ENCODE results near the gene CAMK2D. TPM values are rescaled to one million over a fixed set of nuclear protein-coding genes. Genes with fewer than 3 reads are reported as not detected.
A peak's percentile ranks its signal among the peaks of the same experiment; 100 is the strongest.
"Not testable (repeated sequence)": the region's sequence is repeated elsewhere in the genome, so short reads cannot be mapped to it uniquely, and the experiment has no call there.

The CAMK2D gene
- polyA plus RNA-seq, 3 donors from 2014 or later: 14.8 to 22.8 (median 21.4) TPM

- DNase-seq; H3K36me3 Mint-ChIP-seq; H3K9me3 Mint-ChIP-seq; H3K4me3 Mint-ChIP-seq; H3K27ac Mint-ChIP-seq; H3K27me3 Mint-ChIP-seq (ENCODE audit: low read depth in 3 of 3): not testable (repeated sequence)
- peaks cover 2 to 48% of the 10 kb centered on the region in 2 donors for H3K4me1 Mint-ChIP-seq
Measured at GRCh38 chr4:113702596-113702995, 58.9 kb downstream of the CAMK2D start.

- Mint-ChIP-seq H3K4me3 (no peak overlapping the region), H3K4me1 (peaks cover 2 to 40% of the 10 kb centered on the region in 2 donors), H3K27ac (no peak overlapping the region)
Measured at GRCh38 chr4:113701169-113701568, 60.4 kb downstream of the CAMK2D start.

GRCh38 chr4:113700602-113701150, 60.9 kb downstream of the CAMK2D start:
- Mint-ChIP-seq H3K9me3 (no peaks in the 10 kb centered on the region), H3K4me3 (no peak overlapping the region), H3K27me3 (ENCODE audit: low read depth in 3 of 3) (no peaks in the 10 kb centered on the region), H3K27ac (no peak overlapping the region), H3K4me1 (peaks cover 2 to 39% of the 10 kb centered on the region in 2 donors), H3K36me3 (peaks cover 0 to 3% (median 0%) of the 10 kb centered on the region in 3 donors)
- no peak for DNase-seq

More at GRCh38 chr4:113701169-113701568, 60.4 kb downstream of the CAMK2D start:
- DNase-seq: no peak
- peaks cover 0 to 3% (median 0%) of the 10 kb centered on the region in 3 donors for H3K36me3 Mint-ChIP-seq
- no peaks in the 10 kb centered on the region for H3K9me3 Mint-ChIP-seq
- H3K27me3 Mint-ChIP-seq (ENCODE audit: low read depth in 3 of 3): no peaks in the 10 kb centered on the region

DNA sequence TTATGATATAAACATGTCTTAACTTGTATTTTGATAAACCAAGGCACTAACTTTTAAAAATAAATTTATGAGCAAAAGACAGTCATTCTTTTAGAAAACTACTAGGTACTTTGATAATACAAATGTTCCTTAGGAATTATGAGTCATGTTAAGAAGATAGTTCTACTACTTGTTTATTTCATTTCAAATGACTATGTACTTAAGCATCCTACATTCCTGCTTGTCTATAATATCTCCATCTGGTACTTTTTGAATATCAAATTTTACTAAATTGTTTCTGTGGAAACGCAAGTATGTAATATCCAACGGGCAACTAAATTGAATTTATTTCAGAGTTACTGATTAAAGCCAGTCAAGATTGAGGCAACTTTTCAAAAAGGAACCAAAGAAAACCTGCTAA, 61.8 kb downstream of the CAMK2D start:
- H3K27me3 Mint-ChIP-seq (ENCODE audit: low read depth in 3 of 3): no peaks in the 10 kb centered on the region
- H3K36me3 Mint-ChIP-seq: peaks cover 0 to 3% (median 0%) of the 10 kb centered on the region in 3 donors
- H3K9me3 Mint-ChIP-seq: no peaks in the 10 kb centered on the region
- no peak for DNase-seq
- no peak overlapping the region for H3K4me3 Mint-ChIP-seq
- H3K4me1 Mint-ChIP-seq: peaks cover 2 to 34% of the 10 kb centered on the region in 2 donors
- H3K27ac Mint-ChIP-seq: no peak overlapping the region

DNA sequence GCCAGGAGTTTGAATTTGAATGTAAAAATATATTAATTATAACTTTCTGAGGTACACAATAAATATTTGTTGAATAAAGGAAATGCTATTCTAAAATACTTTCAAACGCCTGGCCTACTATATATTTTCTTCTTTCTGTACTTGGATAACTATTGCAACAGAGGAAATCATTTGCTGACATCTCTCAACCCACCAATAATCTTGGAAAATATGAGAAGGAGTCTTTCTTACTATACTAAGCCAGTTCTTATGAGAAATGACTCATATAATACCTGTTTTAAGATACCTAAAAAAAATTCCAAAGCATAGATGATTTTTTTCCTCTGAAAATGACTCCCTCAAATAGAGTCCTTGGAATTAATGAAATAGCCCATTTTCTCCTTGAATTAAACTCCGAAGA, 64.1 kb downstream of the CAMK2D start:
- peaks cover 13 to 48% of the 10 kb centered on the region in 2 donors for H3K4me1 Mint-ChIP-seq
- H3K27me3 Mint-ChIP-seq (ENCODE audit: low read depth in 3 of 3): no peaks in the 10 kb centered on the region
- no peak for DNase-seq
- H3K36me3 Mint-ChIP-seq: peaks cover 0 to 3% (median 0%) of the 10 kb centered on the region in 3 donors
- H3K27ac Mint-ChIP-seq: no peak overlapping the region
- H3K9me3 Mint-ChIP-seq: no peaks in the 10 kb centered on the region
- H3K4me3 Mint-ChIP-seq: no peak overlapping the region

DNA sequence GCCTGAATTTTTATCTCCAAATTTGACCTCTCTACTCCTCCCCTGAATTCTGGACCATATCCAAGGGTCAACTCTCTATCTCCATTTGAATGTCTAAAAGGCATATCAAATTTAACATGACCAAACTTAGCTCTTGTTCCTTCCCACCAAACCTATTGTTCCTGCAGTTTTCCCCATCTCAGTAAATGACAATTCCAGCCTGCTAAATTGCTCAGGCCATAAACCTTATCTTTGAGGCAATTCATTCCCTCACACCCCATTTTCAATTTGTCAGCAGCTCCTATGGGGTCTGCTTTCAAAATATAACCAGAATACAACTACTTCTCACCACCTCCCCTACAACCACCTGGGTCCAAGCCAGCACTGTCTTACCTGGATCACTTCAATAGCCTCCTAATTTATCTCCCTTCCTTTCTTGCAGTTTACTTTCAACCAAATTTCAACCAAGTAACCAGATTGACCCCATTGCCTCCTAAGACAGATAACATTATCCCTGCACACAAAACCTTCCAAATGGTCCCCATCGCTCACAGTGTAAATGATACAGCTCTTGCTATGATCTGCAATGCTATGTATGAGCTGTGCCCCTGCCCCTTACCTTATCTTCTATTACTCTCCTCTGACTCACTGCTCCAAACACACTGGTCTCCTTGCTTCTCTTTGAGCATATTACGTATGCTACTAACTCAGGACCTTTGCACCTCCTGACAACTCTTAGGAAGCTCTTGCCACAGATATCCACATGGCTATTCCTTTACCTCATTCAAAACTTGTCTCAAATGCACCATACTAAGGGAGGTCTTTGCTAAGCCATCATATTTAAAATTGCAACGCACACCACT, 66.0 kb downstream of the CAMK2D start:
- Mint-ChIP-seq H3K4me3 (no peak overlapping the region), H3K36me3 (no peaks in the 10 kb centered on the region), H3K27me3 (ENCODE audit: low read depth in 3 of 3) (no peaks in the 10 kb centered on the region), H3K9me3 (no peaks in the 10 kb centered on the region), H3K27ac (no peak overlapping the region), H3K4me1 (peaks cover 19 to 44% of the 10 kb centered on the region in 2 donors)
- DNase-seq: no peak

- no peak for DNase-seq
- Mint-ChIP-seq H3K4me1 (peaks cover 23 to 45% of the 10 kb centered on the region in 2 donors), H3K4me3 (peak overlapping the region in 1 of 5 donors; percentile 1), H3K27me3 (ENCODE audit: low read depth in 3 of 3) (no peaks in the 10 kb centered on the region), H3K36me3 (peaks cover 0 to 6% (median 0%) of the 10 kb centered on the region in 3 donors), H3K9me3 (no peaks in the 10 kb centered on the region), H3K27ac (peak overlapping the region in 4 of 6 donors; percentile 0 to 56 (median 37))
Measured at GRCh38 chr4:113694008-113694407, 67.5 kb downstream of the CAMK2D start.

DNA sequence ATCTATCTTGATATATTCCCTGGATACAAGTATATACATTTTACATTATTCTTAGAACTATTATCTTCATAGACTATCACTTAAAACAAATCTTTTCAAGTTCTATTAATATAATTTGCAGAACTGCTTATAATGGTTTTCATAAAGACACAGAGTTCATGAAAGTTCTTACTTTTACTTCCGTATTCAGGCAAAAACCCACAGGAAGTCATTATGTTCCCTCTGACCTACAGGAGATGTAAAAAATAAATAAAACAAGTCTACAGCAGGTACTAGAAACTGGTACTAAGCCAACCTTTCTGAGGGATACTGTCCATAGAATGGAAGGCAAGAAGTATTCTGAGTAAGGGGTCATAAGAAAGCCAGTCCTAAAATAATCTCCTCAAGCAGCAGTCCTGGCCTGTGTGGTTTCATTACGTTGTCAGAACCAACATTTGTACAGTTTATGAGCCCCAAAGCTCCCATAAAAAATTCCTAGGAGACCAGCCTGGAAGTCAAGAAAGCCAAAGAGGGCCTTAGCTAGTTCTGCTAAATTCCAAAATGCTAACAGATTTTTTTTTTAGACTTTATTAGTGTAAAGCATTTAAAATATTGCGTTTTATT, 68.6 kb downstream of the CAMK2D start:
- peak overlapping the region; percentile 62 to 87 (median 78) for H3K27ac Mint-ChIP-seq
- H3K4me1 Mint-ChIP-seq: peaks cover 26 to 54% of the 10 kb centered on the region in 2 donors
- peak overlapping the region; percentile 47 to 79 (median 58) for H3K4me3 Mint-ChIP-seq
- no peaks in the 10 kb centered on the region for H3K9me3 Mint-ChIP-seq
- DNase-seq: peak; percentile 13 to 23 (median 19)
- H3K36me3 Mint-ChIP-seq: peaks cover 4 to 6% (median 4%) of the 10 kb centered on the region in 3 donors
- no peaks in the 10 kb centered on the region for H3K27me3 Mint-ChIP-seq (ENCODE audit: low read depth in 3 of 3)

GRCh38 chr4:113691676-113692075, 69.9 kb downstream of the CAMK2D start:
- Mint-ChIP-seq H3K27ac (no peak overlapping the region), H3K9me3 (no peaks in the 10 kb centered on the region), H3K4me3 (no peak overlapping the region), H3K36me3 (peaks cover 4 to 9% (median 4%) of the 10 kb centered on the region in 3 donors), H3K4me1 (peaks cover 35 to 65% of the 10 kb centered on the region in 2 donors), H3K27me3 (ENCODE audit: low read depth in 3 of 3) (no peaks in the 10 kb centered on the region)
- DNase-seq: no peak

GRCh38 chr4:113689394-113689793, 72.1 kb downstream of the CAMK2D start:
- H3K4me3 Mint-ChIP-seq: no peak overlapping the region
- no peaks in the 10 kb centered on the region for H3K27me3 Mint-ChIP-seq (ENCODE audit: low read depth in 3 of 3)
- DNase-seq: no peak
- H3K36me3 Mint-ChIP-seq: peaks cover 4 to 9% (median 4%) of the 10 kb centered on the region in 3 donors
- no peaks in the 10 kb centered on the region for H3K9me3 Mint-ChIP-seq
- H3K27ac Mint-ChIP-seq: peak overlapping the region in 1 of 6 donors; percentile 51
- H3K4me1 Mint-ChIP-seq: peaks cover 38 to 70% of the 10 kb centered on the region in 2 donors

GRCh38 chr4:113687067-113687718, 74.3 kb downstream of the CAMK2D start:
- Mint-ChIP-seq H3K4me3 (no peak overlapping the region), H3K36me3 (peaks cover 4 to 9% (median 4%) of the 10 kb centered on the region in 3 donors), H3K4me1 (peaks cover 43 to 70% of the 10 kb centered on the region in 2 donors), H3K9me3 (no peaks in the 10 kb centered on the region), H3K27me3 (ENCODE audit: low read depth in 3 of 3) (no peaks in the 10 kb centered on the region), H3K27ac (no peak overlapping the region)
- no peak for DNase-seq

GRCh38 chr4:113685157-113685556, 76.4 kb downstream of the CAMK2D start:
- DNase-seq; H3K27ac Mint-ChIP-seq; H3K9me3 Mint-ChIP-seq; H3K27me3 Mint-ChIP-seq (ENCODE audit: low read depth in 3 of 3); H3K4me3 Mint-ChIP-seq: not testable (repeated sequence)
- Mint-ChIP-seq H3K4me1 (peaks cover 39 to 70% of the 10 kb centered on the region in 2 donors), H3K36me3 (peaks cover 8 to 19% (median 15%) of the 10 kb centered on the region in 3 donors)

DNA sequence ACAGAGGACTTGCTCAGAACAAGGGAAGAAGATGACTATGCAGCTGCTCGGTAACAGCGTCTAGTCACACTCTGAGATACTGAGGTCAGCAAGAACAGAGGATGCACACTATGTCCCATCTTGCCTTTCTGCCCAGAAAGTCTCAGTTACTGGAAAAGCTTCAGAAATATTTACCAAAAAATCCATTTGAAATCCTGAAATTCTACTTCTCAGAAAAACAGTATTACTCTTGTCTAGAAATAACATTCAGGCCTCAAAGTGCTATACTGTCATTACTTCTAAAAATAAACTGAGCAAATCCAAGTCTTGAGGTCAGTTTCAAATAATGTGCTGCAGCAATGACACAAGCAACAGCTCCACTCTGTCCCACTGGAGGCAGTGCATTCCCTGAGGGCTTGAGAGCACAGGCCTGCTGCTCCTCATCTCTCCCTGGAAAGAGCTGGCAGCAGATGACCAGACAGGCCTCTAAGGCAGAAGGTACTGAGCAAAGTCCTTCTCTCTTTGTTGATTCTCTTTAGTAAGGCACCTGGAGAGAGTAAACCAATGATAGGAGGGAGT, 76.9 kb downstream of the CAMK2D start:
- Mint-ChIP-seq H3K27me3 (ENCODE audit: low read depth in 3 of 3) (no peaks in the 10 kb centered on the region), H3K27ac (peak overlapping the region in 3 of 6 donors; percentile 5 to 36 (median 12)), H3K4me1 (peaks cover 39 to 65% of the 10 kb centered on the region in 2 donors), H3K4me3 (no peak overlapping the region), H3K9me3 (no peaks in the 10 kb centered on the region), H3K36me3 (peaks cover 8 to 18% (median 17%) of the 10 kb centered on the region in 3 donors)
- no peak for DNase-seq
